CD4-positive, alpha-beta T cell treated with Interleukin-6 for 4 hours (primary cell): Measurements from ENCODE around the gene TCEANC2.
"Not testable (repeated sequence)": the region's sequence is repeated elsewhere in the genome, so short reads cannot be mapped to it uniquely, and the experiment has no call there.

Source experiments
- DNase-seq: peaks from one replicate; pipeline ENCODE4 v3.0.0-alpha.2; 2020; ENCODE audit warnings: mixed read lengths

The TCEANC2 gene

DNA sequence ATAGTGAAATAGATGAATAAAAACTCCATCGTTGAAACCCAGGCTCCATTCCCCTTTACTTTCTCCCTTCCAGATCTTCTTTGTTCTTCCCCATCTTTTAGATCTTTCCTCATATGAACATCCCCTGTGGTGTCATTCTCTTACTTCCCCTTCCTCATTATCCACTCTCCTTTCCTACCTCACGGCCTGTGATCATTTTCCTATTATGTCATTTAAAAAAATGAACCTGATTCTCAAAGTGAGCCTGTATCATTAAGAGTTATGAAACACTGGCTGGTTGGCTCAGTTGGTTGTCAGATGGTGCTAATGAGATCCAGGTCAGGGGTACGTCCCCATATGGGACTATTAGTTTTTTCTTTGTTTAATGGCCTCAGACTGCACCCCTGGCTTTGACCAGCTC lies 38.3 kb downstream of the TCEANC2 start:
- DNase-seq = no peak

DNA sequence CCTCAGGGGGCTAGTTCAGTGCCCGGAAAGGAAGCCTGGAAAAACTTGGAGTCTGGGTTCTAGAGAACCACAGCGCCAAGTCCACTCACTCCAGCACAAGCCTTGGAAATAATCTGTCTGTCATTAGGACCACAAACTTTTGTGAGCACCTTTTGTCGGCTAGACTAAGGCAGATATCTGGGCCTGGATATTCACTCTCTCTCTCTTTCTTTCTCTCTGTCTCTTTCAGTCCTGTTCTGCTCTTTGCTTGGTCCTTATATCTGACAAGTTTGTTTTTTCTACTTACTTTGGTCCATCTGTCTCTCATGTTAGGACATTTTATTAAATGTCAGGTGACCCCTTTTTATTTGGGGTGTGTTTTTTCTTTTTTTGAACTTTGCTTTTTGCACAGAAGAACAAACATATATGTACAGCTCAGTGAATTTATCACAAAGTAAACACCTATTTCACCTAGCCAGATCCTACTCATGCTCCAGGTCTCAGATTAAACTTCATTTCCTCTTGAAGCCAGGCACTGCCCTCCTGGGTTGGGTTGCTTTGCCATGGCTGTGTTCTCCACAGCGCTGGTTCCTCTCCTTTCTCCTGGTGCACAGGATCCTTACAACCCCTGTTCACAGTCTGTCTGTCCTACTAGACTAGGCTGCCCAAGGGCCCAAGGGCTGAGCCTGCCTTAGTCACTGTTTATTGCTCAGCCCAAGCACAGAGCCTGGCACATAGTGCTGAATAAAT lies 40.8 kb downstream of the TCEANC2 start:
- DNase-seq = no peak

DNA sequence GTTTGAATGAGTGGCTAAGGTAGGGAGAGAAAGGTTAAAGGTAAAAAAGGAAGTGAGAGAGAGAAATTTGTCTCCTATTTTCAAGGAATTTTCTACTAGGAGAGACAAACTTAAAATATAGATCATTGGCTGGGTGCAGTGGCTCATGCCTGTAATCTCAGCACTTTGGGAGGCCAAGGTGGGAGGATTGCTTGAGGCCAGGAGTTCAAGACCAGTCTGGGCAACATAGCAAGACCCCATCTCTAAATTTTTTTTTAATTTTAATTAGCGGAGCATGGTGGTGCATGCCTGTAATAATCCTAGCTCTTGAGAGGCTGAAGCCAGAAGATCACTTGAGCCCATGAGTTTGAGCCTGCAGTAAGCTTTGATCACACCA lies 41.3 kb downstream of the TCEANC2 start:
- not testable (repeated sequence) for DNase-seq

DNA sequence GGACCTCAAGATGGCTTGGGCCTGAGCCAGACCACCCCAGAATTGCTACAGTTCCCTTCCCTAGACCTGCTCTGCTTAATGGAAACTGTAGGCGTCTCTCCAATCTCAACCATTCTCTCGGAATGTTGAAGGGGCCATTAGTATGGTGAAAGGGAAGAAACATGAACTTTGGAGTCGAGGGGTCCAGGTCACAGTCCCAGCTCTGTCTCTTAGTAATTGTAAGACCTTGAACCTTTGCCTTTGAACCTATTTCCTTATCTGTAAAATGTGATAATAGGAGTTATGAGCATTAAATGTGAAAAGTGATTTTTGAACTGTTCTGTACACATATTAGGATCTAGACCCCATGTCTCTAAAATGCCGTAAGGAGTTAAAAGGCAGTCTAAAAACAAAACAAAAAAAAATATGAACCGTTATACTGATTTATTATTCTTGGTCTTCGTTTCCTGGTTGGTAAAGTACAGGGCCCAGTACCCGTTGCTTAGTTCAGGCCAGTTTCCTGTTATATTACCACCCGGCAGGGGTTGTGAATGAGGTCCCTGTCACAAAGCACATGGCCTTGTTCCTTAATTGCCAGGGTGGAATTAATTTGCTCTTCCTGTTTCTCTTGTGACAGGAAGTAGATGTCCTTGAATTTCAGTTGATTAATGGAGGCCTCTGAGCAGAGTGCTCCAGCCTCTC lies 42.3 kb downstream of the TCEANC2 start:
- DNase-seq = no peak

DNA sequence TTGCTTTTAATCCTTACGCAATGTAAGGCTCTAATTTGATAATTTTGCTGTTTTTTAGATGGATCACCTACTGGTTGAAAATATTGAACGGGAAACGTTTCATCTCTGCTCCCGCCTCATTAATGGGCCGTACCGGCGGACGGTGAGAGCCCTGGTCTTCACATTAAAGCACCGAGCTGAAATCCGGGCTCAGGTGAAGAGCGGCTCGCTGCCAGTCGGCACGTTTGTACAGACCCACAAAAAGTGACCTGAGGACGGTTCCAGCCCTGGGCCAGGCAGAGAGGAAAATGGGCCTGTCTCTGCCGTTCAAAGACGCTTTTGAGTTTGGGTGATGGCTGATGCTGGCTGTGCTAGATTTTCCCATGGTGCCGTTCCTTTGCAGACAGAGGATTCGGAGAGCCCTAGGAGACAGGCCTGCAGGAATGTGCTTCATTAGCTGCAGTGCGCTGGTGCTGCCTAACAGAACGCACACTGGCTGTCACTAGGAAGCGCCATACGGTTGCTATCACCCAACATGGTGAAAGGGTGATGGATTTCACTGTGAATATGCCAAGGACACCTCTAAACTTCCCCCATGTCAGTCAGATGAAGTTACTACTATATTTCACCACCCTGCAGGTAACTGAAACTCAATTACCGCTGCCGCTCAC lies 42.9 kb downstream of the TCEANC2 start:
- DNase-seq = no peak

DNA sequence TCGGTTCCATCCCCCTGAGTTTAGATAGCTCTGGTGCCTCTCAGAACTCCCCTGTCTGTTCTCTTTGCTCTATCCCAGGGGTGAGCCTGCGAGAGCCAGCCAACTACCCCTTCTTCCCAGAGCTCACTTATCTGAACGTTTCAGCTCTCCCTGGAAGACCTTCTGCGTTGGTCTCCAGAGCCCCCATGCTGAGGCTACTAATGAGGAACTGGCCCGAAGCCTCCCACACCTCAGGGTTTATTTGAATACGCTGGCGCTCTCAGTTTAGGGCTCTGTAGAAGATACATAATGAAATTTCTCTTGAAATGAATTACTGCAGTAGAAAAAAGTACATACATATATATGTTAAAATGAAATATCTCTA lies 43.5 kb downstream of the TCEANC2 start:
- DNase-seq = no peak

DNA sequence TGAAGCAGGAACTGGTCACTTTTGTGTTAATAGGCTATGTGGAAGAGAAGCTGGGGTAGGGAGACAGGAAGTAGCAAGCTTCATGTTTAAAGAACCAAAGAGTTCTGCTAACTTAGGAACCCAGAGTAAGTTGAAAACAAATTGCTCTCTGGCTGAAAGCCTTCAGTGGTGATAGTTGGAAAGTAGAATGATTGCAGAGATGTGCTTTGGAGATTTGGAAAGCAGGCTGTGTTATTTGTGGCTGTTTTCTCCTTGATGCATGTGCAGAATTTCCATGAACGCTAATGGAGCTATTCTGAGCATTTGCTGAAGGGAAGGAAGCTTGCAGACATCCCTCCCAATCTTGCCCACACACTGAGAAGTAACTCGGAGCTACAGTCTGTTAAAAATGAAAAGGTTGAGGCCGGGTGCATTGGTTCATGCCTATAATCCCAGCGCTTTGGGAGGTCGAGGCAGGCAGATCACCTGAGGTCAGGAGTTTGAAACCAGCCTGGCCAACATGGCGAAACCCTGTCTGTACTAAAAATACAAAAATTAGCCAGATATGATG lies 45.7 kb downstream of the TCEANC2 start:
- no peak for DNase-seq

DNA sequence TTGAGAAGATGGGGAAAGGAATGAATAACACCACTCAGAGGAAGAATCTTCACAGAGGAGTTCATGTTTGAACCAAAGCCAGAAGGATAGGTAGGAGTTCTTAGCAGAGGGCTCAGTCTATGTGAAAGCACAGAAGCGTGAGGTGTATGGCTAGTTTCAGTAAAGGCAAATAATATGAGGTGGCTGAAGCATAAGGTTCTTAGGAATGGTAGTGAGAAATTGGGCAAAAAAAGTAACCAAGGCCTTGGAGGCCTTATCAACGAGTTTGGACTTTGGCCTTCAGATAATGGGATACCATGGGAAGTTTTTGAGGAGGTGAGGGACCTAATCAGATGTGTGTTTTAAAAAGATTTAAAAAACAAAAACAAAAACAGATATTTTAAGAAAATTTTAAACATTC lies 47.1 kb downstream of the TCEANC2 start:
- DNase-seq = no peak

DNA sequence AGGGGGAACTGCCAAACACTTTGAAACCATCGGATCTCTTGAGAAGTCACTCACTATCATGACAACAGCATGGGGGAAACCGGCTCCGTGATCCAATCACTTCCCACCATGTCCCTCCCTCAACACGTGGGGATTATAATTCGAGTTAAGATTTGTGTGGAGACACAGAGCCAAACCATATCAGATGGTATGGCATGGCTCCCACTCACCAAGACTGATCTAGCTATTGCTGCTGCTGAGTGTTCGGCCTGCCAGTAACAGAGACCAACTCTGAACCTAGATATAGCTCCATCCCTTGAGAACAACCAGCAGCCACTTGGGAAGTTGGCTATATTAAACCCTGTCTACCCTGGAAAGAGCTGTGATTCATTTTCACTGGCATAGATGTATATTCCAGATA lies 50.0 kb downstream of the TCEANC2 start:
- no peak for DNase-seq

DNA sequence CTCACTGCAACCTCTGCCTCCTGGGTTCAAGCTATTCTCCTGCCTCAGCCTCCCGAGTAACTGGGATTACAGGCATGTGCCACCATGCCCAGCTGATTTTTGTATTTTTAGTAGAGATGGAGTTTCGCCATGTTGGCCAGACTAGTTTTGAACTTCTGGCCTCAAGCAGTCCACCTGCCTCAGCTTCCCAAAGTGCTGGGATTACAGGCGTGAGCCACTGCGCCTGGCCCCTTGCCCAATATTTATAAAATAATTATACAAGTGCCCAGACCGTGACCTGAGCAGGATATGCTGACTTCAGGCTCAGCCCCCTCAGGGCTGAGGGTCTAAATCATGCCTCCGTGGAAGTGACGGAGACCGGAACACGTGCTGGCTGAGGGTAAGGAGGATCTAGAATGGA lies 51.2 kb downstream of the TCEANC2 start:
- DNase-seq = not testable (repeated sequence)

DNA sequence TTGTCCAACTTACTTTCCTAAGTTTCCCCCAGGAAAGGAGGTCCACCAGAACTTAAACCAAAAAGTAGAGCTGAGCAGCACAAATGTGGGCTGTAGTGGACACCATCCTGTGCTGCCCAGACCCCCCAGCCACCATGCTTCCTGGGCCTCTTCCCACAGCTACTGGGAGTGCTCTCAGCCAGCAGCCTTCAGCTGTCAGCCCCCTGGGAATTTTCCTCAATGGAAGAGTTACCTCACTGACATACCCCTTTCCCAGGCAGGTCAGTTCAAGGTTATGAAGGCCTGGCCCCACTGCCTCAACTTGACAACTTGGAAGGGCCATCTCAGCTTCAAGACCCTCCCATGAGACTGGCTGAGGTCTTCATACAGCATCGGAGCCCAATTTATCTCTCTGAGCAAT lies 51.7 kb downstream of the TCEANC2 start:
- no peak for DNase-seq

DNA sequence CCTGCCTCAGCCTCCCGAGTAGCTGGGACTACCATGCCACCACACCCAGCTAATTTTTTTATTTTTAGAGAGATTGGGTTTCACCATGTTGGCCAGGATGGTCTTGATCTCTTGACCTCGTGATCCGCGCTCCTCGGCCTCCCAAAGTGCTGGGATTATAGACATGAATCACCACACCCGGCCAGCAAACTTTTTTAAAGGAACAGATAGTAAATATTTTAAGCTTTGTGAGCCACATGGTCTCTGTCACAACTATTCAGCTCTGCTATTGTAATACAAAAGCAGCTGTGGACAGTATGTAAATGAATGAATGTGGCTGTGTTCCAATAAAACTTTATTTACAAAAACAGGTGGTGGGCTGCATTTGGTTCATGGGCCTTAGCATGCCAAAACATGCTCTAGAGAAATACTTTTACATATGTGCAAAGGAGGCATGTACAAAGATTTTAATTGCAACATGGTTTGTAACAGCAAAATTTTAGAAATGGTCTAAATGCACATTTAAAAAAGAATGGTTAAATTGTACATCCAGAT lies 52.4 kb downstream of the TCEANC2 start:
- no peak for DNase-seq

DNA sequence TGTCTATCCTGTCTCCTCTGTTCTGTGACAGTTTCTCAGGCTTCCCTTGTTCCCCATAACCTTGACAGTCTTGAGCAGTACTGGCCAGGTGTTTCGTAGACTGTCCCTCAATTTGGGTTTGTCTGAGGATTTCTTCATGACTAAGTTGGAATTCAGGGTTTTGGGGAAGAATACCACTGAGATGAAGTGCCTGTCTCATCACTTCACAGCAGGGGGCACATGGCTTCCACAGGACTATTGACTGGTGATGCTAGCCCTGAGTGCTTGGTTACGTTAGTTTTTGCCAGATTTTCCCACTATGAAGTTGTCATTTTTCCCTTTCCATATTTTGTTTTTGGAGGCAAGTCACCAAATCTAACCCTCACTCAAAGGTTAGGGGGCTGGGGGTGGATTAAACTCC lies 53.7 kb downstream of the TCEANC2 start:
- DNase-seq = no peak

DNA sequence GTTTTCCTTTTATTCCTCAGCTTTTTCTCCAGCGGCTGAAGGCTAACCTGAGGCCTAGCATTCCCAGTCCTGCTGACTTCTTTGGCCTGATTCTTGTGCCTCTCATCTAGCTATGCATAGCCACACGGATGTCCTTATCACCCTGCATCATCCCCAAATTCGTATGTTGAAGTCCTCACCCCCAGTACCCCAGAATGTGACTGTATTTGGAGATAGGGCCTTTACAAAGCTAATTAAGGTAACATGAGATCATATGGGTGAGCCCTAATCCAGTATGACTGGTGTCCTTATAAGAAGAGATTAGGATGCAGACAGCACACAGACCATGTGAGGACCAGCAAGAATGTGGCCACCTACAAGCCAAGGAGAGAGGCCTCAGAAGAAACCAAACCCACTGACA lies 54.7 kb downstream of the TCEANC2 start:
- DNase-seq = no peak

DNA sequence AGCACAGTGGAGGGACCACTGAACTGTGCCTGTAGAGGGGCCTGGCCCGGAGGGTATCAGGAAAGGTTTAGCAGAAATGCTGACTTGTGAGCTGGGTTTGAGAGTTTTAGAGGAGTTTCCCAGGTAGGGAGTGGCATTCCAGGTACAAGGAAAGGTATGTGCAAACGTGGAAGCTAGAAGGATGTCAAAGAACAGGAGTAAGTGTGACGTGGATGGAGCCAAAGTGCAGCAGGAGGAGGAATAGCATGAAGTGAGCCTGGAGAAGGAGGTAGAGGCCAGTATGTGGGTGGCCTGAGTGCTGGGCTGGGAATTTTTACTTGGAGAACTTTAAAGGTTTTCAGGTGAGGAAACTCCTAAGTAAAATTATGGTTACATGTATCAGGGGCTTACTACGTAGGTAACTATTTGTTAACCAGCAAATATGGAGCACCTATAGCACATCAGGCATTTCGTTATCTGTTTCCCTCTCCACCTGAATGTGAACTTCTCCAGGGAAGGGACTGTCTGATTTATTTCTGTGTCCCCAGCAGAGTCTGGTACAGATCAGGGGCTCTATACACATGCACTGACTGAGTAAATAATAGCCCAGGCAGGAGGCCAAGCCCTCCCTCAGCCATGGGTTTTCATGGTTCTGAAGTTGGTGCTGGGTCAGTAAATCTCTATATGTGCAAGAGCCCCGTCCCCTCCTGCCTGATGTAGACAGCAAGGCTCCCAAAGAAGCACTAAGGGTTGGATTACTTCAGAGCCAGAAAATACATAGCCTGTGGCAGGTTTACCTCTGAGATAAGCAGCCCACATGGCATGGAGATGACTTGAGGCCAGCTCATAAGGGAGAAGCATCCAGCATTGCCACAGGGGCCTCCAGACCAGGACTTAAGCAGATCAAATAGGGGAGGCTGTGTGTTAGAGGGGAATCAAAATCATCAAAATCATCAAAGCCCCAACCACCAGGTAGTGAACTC lies 56.0 kb downstream of the TCEANC2 start:
- DNase-seq = no peak

DNA sequence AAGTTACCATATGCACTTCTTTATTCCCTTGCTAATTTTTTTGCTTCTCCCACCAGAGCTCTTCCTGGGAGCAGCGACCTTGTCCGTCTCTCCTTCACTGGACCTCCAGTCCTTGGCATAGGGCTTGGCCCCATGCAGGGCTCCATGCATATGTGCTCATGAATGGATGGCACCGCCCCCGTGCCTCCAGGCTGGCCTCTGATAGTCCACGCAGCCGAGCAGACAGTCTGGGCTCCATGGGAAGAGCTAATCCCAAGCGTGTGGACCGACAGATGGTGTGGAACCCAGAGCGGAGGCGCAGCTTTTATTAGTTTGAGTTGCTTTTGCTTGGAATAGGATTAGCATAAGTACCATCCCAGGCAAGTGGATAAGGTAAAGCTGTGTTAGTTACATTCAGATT lies 57.6 kb downstream of the TCEANC2 start:
- DNase-seq = no peak

DNA sequence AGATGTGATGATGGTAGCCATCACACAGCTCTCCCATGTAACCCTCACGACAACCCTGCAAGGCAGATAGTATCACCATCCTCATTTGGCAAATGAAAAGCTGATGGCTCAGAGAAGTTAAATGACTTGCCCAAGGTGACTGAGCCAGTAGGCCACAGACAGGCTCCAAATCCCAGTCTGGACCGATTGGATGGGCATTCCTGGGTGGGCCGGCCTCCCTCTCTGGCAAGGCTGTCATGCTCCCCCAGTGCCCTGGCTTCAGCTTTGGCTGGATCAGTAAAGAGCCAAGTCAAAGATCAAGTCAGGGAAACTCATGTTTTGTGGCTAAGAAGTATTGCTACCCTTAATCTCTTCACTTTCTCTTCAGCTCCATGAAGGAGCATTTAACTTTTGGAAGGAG lies 58.2 kb downstream of the TCEANC2 start:
- no peak for DNase-seq

DNA sequence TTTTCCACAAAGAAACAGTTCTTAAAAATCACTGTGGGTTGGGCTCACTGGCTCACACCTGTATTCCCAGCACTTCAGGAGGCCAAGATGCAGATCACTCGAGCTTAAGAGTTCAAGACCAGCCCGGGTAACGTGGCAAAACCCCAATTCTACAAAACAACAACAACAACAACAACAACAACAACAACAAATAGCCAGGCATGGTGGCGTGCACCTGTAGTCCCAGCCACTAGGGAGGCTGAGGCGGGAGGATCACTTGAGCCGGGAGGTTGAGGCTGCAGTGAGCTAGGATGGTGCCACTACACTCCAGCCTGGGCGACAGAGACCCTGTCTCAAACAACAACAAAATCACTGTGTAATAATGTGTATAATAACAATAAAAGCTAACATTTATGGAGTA lies 58.6 kb downstream of the TCEANC2 start:
- no peak for DNase-seq

DNA sequence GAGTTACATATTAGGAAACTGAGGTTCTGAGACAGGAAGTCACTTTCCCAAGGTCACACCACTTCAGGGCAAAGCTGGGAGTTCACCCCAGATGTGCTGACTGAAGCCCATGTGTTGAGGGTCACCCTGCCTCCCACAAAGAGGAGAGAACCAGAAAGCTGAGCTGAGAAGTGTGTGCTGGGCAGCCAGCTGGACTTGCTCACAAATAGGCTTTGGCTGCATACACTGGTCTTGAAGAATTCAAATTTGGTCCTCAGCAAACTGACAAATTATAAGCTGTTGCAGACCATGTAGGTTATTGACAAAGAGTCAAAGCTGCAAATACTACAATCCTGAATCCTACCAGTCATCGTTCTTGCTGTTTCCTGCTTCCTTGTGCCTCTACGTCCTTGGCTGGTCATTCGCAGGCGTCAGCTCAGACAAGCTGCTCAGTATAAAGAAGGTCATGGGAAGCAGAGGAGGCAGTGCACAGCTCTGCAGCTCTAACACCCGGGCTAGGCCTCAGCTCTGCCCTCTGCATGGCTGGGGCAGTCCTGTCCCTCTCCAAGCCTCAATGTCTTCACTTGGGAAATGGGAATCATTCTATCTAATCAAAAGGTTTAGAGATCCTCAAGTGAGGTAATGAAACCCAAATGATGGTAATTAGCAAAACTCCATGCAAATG lies 59.4 kb downstream of the TCEANC2 start:
- DNase-seq = no peak

DNA sequence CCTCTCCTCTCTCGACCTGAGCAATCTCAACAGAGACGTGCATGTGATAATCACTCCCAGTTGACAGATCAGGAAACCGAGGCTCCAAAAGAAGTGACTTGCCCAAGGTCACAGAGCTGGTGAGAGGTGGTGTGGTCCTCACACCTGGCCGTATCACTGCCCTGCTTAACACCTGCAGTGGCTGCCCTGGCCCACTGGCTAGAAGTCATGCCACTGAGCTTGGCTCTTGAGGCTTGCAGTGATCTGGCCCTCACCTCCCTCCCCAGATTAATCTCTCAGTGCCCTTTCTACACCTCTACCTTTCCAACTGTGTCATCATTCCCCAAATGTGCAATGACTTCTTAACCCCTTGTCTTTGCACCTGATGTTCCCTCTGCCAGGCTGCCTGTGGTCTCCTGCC lies 60.6 kb downstream of the TCEANC2 start:
- DNase-seq = no peak

DNA sequence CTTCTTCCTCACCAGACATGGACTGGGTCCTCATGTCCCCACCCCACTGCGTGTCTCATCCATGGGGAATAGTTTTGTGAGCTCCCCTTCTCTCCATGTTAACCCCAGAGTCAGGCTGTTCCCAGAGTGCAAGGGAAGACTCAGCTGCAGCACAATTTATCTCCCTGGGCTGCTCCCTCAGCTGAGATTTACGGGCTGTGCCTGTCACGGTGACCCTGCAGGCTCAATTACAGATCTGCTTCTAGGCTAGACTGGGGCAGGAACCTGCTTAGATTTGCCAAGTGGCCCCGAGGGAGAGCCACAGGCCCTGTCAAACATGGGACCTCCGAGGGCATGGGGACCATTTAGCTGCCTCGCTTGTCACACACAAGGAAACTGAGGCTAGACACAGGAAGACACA lies 61.5 kb downstream of the TCEANC2 start:
- no peak for DNase-seq

DNA sequence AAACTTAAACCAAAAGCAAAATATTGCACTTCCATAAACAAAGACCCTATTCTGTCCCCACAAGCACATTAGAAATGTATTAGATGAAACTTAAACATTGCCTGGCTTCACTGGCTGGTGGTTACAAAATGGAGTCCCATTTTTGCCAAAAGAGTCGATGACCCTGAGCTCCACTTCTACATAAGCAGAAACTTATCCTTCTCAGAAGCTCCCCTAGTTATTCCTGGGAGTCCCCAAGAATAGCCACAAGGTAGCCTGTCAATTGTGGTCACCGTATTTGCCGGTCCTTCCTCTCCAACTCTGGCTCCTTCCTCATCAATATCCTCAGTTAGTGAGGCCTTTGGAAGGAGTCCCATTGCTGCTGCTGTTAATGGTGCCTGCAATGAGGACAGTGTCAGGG lies 62.1 kb downstream of the TCEANC2 start:
- DNase-seq = no peak
